ENCODE data around the gene N4BP2L2.

DNA sequence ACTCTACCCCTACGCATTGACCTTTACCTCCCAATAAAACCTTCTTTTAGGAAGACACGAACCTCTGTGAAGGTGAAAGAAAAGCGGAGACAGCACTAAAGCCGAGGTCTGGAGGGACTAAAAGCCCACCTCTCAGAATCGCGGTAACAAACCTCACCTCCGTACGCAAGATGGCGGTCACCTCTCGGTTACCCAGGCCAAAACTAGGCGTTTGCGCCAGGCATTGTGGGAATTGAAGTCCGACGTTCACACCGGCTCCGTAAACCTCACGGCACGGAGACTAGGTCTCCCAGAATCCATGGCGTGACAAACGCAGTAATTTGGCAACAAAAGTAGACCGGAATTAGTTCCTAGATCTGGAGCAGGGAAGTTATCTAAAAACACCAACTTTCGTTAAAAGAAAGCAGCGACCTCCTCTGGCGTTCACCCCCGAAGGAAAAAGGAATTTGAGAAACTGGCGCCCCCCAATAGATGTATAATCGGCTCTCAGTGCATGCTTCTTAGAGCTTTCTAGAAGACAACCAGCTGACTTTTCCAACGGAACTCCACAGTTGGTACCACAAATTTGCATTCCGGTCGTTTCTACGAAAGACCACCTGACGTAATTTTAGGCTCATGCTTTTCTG, at the start of gene N4BP2L2:
- TF ChIP-seq, protein P1, sequence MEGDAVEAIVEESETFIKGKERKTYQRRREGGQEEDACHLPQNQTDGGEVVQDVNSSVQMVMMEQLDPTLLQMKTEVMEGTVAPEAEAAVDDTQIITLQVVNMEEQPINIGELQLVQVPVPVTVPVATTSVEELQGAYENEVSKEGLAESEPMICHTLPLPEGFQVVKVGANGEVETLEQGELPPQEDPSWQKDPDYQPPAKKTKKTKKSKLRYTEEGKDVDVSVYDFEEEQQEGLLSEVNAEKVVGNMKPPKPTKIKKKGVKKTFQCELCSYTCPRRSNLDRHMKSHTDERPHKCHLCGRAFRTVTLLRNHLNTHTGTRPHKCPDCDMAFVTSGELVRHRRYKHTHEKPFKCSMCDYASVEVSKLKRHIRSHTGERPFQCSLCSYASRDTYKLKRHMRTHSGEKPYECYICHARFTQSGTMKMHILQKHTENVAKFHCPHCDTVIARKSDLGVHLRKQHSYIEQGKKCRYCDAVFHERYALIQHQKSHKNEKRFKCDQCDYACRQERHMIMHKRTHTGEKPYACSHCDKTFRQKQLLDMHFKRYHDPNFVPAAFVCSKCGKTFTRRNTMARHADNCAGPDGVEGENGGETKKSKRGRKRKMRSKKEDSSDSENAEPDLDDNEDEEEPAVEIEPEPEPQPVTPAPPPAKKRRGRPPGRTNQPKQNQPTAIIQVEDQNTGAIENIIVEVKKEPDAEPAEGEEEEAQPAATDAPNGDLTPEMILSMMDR (conservative IDR thresholded peaks at IDR 0.05; ENCODE audit: low read depth, low read length), result peak; percentile 71
- no peak for TF ChIP-seq EZH2 (IDR thresholded peaks at IDR 0.05; ENCODE audit: borderline replicate concordance, low read depth, low read length, poor library complexity, severe bottlenecking)

All from A673 (cell line).